Testis (tissue), 3 donors: ENCODE measurements around the gene PTPN7. TPM values are rescaled to one million over a fixed set of nuclear protein-coding genes. Genes with fewer than 3 reads are reported as not detected.

Source experiments
- DNase-seq: peaks from one replicate; pipeline ENCODE4 v3.0.0-alpha.2; 2019
- H3K27ac ChIP-seq, 2 donors: fragments of 200-600 bp; sonication (generic); one replicate each; pipeline ENCODE4 v1.5.1; 2019
- H3K27me3 ChIP-seq: fragments of 200-600 bp; sonication (generic); one replicate; pipeline ENCODE4 v1.5.1; 2019
- H3K36me3 ChIP-seq: fragments of 200-600 bp; sonication (generic); one replicate; pipeline ENCODE4 v1.5.1; 2017; ENCODE audit warnings: low read depth; ENCODE audit errors: missing control alignments
- H3K4me1 ChIP-seq: fragments of 200-600 bp; sonication (generic); one replicate; pipeline ENCODE4 v1.5.1; 2019
- H3K4me3 ChIP-seq, 2 donors: fragments of 200-600 bp; sonication (generic); one replicate each; pipeline ENCODE4 v1.5.1; 2017 to 2019
- H3K9me3 ChIP-seq: fragments of 200-600 bp; sonication (generic); one replicate; pipeline ENCODE4 v1.5.1; 2017
- CTCF ChIP-seq, 3 experiments: fragments of 450-650 bp in 2 of 3; fragments of 200-600 bp in 1 of 3; sonication (generic) in 1 of 3; IDR thresholded peaks; one replicate each; pipeline ENCODE4 v1.5.1; 2016 to 2019; ENCODE audit warnings: antibody characterized with exemption in 3 of 3, mild to moderate bottlenecking in 2 of 3, moderate library complexity in 1 of 3
- POLR2A ChIP-seq: fragments of 450-650 bp; IDR thresholded peaks from one replicate; pipeline ENCODE4 v1.6.1; 2017; ENCODE audit warnings: antibody characterized with exemption, mild to moderate bottlenecking, moderate library complexity
- WGBS, 2 donors: methylation state at CpG; one replicate each; pipeline ENCODE4 v1.1.5; 2018; 5-methylcytosine and 5-hydroxymethylcytosine counted together
- intact Hi-C: fragments of 100-400 bp; cut with DNase I; formaldehyde crosslinking; loops from one replicate; pipeline ENCODE4 v1.15.1; 2023; ENCODE audit warnings: low total_unique reads
- polyA plus RNA-seq: library from polyadenylated mRNA; stranded (reverse); fragments of 350-450 nt; fragmentation: Illumina TruSeq; extraction: RNeasy Lipid Tissue Mini Kit (QIAGEN cat#74804); gene quantifications from one replicate; pipeline ENCODE4 v1.2.3, GENCODE V29; 2014; ENCODE audit warnings: low read depth, low replicate concordance; ENCODE audit not compliant: insufficient read depth
- total RNA-seq, 2 donors: library from RNA; depleted of rRNA; stranded (reverse); fragments of >200 nt; gene quantifications; one replicate each; pipeline ENCODE4 v1.2.3, GENCODE V29; 2016

PTPN7 gene
- total and polyA plus RNA-seq, 3 donors from 2014 or later: 43.0 to 119 (median 84.1) TPM

GRCh38 chr1:202176949-202177927 is 16.8 kb upstream of the PTPN7 start:
- TF ChIP-seq POLR2A: no peak
- TF ChIP-seq CTCF (IDR thresholded peaks at IDR 0.05): no peak
- H3K27me3 ChIP-seq: no peaks in the 10 kb centered on the region
- no peaks in the 10 kb centered on the region for H3K36me3 ChIP-seq
- intact Hi-C loops: no loop called here
- WGBS, 2 donors: 89 to 92% methylated on average over 10 to 27 of the region's 29 CpGs
- no peaks in the 10 kb centered on the region for H3K9me3 ChIP-seq
- H3K27ac ChIP-seq: no peak overlapping the region
- no peak overlapping the region for H3K4me3 ChIP-seq
- DNase-seq: no peak
- no peaks in the 10 kb centered on the region for H3K4me1 ChIP-seq

GRCh38 chr1:202173993-202174392 is 13.6 kb upstream of the PTPN7 start:
- 88 to 92% methylated on average over 7 of the region's 7 CpGs for WGBS, 2 donors
- Histone ChIP-seq H3K4me1 (no peaks in the 10 kb centered on the region), H3K4me3 (no peak overlapping the region), H3K9me3 (no peaks in the 10 kb centered on the region), H3K36me3 (no peaks in the 10 kb centered on the region), H3K27me3 (no peaks in the 10 kb centered on the region), H3K27ac (no peak overlapping the region)
- no peak for DNase-seq
- TF ChIP-seq POLR2A (no peak), CTCF (IDR thresholded peaks at IDR 0.05) (no peak)
- intact Hi-C loops: no loop called here

GRCh38 chr1:202172015-202172355 is 11.6 kb upstream of the PTPN7 start:
- WGBS, 2 donors: 93 to 100% methylated on average over 1 to 5 of the region's 5 CpGs
- no peak overlapping the region for H3K27ac ChIP-seq
- no peaks in the 10 kb centered on the region for H3K9me3 ChIP-seq
- intact Hi-C loops: no loop called here
- no peaks in the 10 kb centered on the region for H3K36me3 ChIP-seq
- no peak overlapping the region for H3K4me3 ChIP-seq
- TF ChIP-seq POLR2A: no peak
- no peak for TF ChIP-seq CTCF (IDR thresholded peaks at IDR 0.05)
- no peak for DNase-seq
- H3K4me1 ChIP-seq: peaks cover 17% of the 10 kb centered on the region
- H3K27me3 ChIP-seq: no peaks in the 10 kb centered on the region

- Histone ChIP-seq H3K4me3 (no peak overlapping the region), H3K36me3 (no peaks in the 10 kb centered on the region), H3K9me3 (no peaks in the 10 kb centered on the region), H3K4me1 (peaks cover 23% of the 10 kb centered on the region), H3K27me3 (no peaks in the 10 kb centered on the region), H3K27ac (no peak overlapping the region)
- TF ChIP-seq POLR2A (no peak), CTCF (IDR thresholded peaks at IDR 0.05) (no peak)
- intact Hi-C loops: no loop called here
- WGBS, 2 donors: 92% methylated on average over 11 of the region's 11 CpGs; no CpG with 5 or more reads in 1 of the 2 donors
- DNase-seq: no peak
These were observed 11.1 kb upstream of the PTPN7 start for GRCh38 chr1:202171292-202172014.
